ENCODE results near the gene NEK11. TPM values are rescaled to one million over a fixed set of nuclear protein-coding genes. Genes with fewer than 3 reads are reported as not detected.
"Not testable (repeated sequence)": the region's sequence is repeated elsewhere in the genome, so short reads cannot be mapped to it uniquely, and the experiment has no call there.

Gene NEK11
- total and polyA plus RNA-seq, 10 donors = 0.77 to 5.9 (median 3.4) TPM

GRCh38 chr3:131329774-131330173 is 303.1 kb downstream of the NEK11 start:
- TF ChIP-seq POLR2A (IDR thresholded peaks at IDR 0.05) (no peak), POLR2AphosphoS5 (IDR thresholded peaks at IDR 0.05) (no peak), CTCF (IDR thresholded peaks at IDR 0.05 in 8 of 11, conservative IDR thresholded peaks at IDR 0.05 in 3 of 11) (no peak)
- Histone ChIP-seq H3K4me1 (no peaks in the 10 kb centered on the region), H3K36me3 (peaks cover 0 to 5% (median 0%) of the 10 kb centered on the region in 6 donors), H3K4me3 (no peak overlapping the region), H3K9me3 (no peaks in the 10 kb centered on the region), H3K27me3 (replicated peaks in 1 of 7) (no peaks in the 10 kb centered on the region), H3K27ac (no peak overlapping the region)
- intact Hi-C loops (cut with DNase I; ENCODE audit: low total_unique reads) = no loop called here
- no peak for DNase-seq
- WGBS, 5 donors = 74 to 84% (median 80%) methylated on average over 5 of the region's 5 CpGs

- DNase-seq; H3K4me3 ChIP-seq; H3K9me3 ChIP-seq; H3K27me3 ChIP-seq (replicated peaks in 1 of 7); H3K27ac ChIP-seq; H3K36me3 ChIP-seq; H3K4me1 ChIP-seq; intact Hi-C loops (cut with DNase I; ENCODE audit: low total_unique reads): not testable (repeated sequence)
- WGBS, 5 donors = 88 to 94% (median 94%) methylated on average over 24 to 27 of the region's 27 CpGs
These were observed 304.9 kb downstream of the NEK11 start for GRCh38 chr3:131331456-131332085.

- intact Hi-C loops (cut with DNase I; ENCODE audit: low total_unique reads) = no loop called here
- no peak for DNase-seq
- 59 to 88% (median 68%) methylated on average over 3 of the region's 3 CpGs for WGBS, 5 donors
- no peaks in the 10 kb centered on the region for H3K36me3 ChIP-seq
- H3K27ac ChIP-seq = peak overlapping the region in 7 of 8 donors; percentile 28 to 72 (median 41)
- peaks cover 0 to 15% (median 5%) of the 10 kb centered on the region in 8 donors for H3K9me3 ChIP-seq
- no peak for TF ChIP-seq CTCF (IDR thresholded peaks at IDR 0.05 in 8 of 11, conservative IDR thresholded peaks at IDR 0.05 in 3 of 11)
- TF ChIP-seq POLR2AphosphoS5 (IDR thresholded peaks at IDR 0.05) = no peak
- TF ChIP-seq POLR2A (IDR thresholded peaks at IDR 0.05) = no peak
- no peak overlapping the region for H3K4me3 ChIP-seq
- H3K4me1 ChIP-seq = peaks cover 0 to 8% (median 0%) of the 10 kb centered on the region in 6 donors
- no peaks in the 10 kb centered on the region for H3K27me3 ChIP-seq (replicated peaks in 1 of 7)
These were observed 312.4 kb downstream of the NEK11 start for GRCh38 chr3:131338948-131339640.

GRCh38 chr3:131341761-131342160 is 315.1 kb downstream of the NEK11 start:
- 95 to 97% (median 96%) methylated on average over 2 of the region's 2 CpGs for WGBS, 5 donors
- Histone ChIP-seq H3K4me1 (peaks cover 0 to 8% (median 0%) of the 10 kb centered on the region in 6 donors), H3K4me3 (no peak overlapping the region), H3K27me3 (replicated peaks in 1 of 7) (no peaks in the 10 kb centered on the region), H3K27ac (no peak overlapping the region), H3K9me3 (peaks cover 0 to 16% (median 5%) of the 10 kb centered on the region in 8 donors), H3K36me3 (no peaks in the 10 kb centered on the region)
- TF ChIP-seq POLR2AphosphoS5 (IDR thresholded peaks at IDR 0.05) (no peak), POLR2A (IDR thresholded peaks at IDR 0.05) (no peak), CTCF (IDR thresholded peaks at IDR 0.05 in 8 of 11, conservative IDR thresholded peaks at IDR 0.05 in 3 of 11) (no peak)
- DNase-seq = no peak
- intact Hi-C loops (cut with DNase I; ENCODE audit: low total_unique reads) = no loop called here
